ENCODE data around the gene BRI3.

The BRI3 gene

DNA sequence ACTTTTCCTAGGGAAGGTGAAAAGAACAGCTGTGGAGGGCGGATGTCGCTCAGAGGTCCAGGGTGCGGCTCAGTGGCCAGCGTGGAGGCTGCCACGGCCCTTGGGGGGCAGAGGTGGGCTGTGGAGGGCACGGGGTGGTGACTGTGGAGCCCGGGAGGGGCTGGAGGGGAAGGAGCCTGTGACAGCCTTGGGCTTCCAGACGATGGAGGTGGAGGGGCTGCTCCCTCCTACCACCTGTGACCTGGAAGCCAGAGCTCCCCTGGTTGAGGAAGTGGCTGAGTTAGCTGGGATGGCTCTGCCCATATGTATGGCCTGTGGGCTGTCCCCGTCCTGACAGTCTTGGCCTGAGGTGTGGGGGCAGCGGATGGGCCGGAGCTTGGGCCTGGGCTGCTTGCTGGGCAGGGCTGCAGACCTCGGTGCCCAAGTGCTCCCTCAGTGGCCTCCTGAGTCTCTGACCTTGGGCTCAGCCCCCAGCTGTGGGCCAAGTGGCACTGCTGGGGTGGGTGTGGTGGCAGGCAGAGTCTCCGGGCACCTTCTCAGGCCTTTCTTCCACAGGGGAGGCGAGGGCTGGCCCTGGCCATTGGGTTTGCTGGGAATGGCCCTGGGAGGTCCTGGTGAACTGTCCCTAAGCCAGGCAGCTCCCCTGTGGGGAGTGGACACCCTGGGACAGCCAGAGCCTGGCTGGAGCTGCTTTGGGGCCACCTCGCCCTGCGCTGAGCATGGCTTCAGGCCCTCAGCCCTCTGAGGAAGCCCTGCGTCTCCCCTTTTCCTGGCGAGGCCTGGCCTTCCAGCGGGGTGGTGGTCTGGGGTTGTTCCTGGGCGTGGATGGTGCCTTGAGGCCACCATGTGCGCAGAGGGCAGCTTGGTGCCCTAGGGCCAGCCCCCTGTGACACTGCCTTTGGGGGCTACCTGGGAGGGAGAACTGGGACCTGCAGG, 3.9 kb downstream of the BRI3 start:
- no peak for DNase-seq (ENCODE audit: low read depth)
- H3K4me3 ChIP-seq (ENCODE audit: low read depth, low read length), result no peak overlapping the region

GRCh38 chr7:98286093-98286539, 4.6 kb downstream of the BRI3 start:
- no peak overlapping the region for H3K4me3 ChIP-seq (ENCODE audit: low read depth, low read length)
- DNase-seq (ENCODE audit: low read depth), result no peak

- DNase-seq (ENCODE audit: low read depth), result no peak
- H3K4me3 ChIP-seq (ENCODE audit: low read depth, low read length), result no peak overlapping the region
These were observed 5.4 kb downstream of the BRI3 start for GRCh38 chr7:98286701-98287485.

DNA sequence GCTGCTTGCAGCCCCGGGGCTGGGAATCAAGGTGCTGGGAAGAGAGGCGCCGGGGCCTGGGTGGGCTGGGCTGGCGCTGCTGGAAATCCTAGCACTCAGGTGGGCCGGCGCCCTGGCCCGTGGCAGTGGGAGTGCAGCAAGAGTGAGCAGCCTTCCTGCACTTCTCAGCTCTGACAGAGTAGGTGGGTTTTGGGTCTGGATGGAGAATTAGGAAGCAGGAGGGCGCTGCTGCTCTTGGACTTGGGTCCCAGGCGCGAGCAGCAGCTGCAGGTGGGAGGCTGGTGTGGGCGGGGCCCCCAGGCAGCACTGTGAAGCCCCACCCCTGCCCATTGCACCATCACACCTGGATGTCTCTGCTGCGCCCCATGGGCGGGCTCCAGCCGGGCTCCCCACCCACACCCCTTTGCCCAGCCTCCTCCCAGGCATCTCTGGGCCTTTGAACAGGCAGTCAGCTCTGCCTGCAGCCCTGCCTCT, 6.0 kb downstream of the BRI3 start:
- no peak for DNase-seq (ENCODE audit: low read depth)

DNA sequence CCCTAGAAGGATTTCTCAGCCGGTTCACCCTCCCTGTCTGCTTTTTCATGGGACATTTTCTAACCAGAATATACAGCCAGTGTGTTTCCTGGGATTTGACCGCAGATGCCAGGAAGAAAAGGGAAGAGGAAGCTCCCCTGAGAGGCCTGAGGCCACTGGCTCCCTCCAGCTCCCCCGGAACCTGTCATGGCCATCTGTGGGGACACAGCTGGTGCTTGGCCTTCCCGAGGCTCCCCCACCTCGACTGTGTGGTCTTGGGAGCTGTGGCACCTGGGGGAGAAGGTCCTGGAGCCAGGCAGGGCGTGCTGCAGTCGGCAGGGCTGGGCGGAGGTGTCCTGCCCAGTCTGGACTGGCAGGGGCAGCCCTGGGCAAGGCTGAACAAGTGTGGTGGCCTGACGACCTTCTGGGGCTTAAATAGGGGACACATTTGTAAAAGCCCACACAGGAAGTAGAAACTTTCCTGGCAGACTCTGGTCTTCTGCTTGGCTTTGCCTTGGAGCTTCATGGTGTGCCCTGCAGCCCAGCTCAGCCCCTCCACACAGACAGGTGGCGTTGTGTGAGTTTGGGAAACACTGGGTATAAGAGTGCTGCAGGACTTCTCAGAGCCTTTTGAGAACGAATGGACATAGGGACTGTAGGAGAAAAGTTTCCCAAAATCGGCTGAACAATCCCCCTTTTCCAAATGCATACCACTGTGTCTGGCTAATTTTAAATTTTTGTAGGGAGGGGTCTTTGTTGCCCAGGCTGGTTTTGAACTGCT, 6.8 kb downstream of the BRI3 start:
- H3K4me3 ChIP-seq (ENCODE audit: low read depth, low read length), result no peak overlapping the region
- no peak for DNase-seq (ENCODE audit: low read depth)

More for the DNA sequence above, 6.0 kb downstream of the BRI3 start:
- no peak overlapping the region for H3K4me3 ChIP-seq (ENCODE audit: low read depth, low read length)

DNA sequence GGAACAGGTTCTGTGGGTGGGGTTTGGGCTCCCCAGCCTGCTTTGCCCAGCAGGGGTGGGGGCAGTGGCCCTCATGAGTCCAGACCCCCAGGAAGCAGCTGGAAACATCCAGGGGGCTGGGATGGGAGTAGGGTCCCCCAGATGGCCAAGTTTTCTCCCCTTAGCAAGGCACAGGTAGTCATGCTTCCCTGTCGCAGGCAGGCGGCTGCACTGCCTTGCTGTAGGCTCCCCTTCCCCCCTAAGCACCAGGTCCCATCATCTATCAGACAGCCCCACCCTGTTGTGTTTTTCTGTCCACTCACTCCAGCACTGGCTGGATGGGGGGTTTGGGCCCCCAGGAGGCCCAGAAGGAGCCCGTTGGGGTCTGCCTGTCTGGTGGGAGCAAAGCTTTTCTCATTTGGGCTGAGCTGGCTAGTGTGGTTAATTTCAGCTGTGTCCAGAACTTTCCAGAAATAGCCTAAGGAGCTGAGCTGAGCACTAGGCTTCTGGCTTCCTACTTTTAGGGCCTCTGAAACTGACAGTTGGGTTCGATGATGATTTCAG, 7.9 kb downstream of the BRI3 start:
- no peak for DNase-seq (ENCODE audit: low read depth)
- H3K4me3 ChIP-seq (ENCODE audit: low read depth, low read length), result no peak overlapping the region

DNA sequence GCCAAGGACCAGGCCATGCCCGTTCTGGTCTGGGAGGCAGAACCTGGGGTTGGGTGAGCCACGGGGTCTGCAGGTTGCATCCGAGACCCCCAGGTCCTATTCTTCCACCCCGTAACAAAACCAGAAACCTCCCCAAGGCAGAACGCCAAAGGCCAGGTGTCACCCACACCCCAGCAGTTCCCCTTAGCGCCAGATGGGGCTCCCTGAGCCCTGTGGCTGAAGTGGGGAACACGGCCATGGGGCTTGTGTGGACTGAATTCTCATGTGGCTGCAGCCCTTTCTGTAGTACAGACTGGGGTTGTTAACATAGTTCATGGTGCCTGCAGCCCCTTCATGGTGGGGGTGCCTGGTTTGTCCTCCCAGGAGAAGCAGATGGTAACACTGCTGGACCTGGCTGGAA, 10.2 kb downstream of the BRI3 start:
- no peak overlapping the region for H3K4me3 ChIP-seq (ENCODE audit: low read depth, low read length)
- no peak for DNase-seq (ENCODE audit: low read depth)

- H3K4me3 ChIP-seq (ENCODE audit: low read depth, low read length), result no peak overlapping the region
- DNase-seq (ENCODE audit: low read depth), result no peak
These were observed 11.8 kb downstream of the BRI3 start for GRCh38 chr7:98293265-98293664.

DNA sequence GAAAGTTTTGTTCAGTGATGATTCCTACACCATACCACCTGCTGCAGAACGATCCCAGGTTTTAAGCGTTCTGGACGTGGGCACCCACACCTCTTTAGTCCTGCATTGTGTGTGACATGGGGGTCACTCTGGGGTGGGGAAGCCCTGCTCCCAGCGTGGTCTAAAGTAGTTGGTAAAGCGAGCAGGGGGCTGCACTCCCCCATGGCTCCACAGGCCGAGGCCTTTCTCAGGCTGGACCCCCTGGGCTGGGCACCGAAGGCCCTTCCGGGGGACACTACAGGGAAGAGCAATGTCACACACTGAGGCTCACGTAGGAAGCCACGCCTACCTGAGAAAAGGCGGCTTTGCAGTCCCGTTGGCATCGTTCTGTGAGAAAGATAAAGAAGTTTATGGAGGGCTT, 12.3 kb downstream of the BRI3 start:
- DNase-seq (ENCODE audit: low read depth), result no peak
- H3K4me3 ChIP-seq (ENCODE audit: low read depth, low read length), result no peak overlapping the region

DNA sequence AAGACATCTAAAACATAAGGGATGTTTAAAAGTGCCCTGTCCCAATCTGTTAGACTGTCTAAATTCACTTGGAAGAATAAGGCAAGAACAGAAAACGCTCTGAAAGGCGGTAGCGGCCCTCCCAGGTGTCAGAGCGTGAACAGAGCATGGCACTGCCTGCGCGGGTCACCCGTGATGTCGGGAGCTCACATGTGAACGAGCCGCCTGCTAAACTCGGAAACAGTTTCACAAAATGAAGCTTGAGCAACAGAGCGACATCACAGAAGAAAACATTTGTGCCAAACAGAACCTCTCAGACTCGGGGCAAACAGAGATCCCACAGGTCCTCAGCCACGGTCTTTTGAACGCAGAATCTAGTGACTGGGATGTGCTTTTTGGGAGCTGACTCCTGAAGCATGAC, 12.8 kb downstream of the BRI3 start:
- no peak overlapping the region for H3K4me3 ChIP-seq (ENCODE audit: low read depth, low read length)
- DNase-seq (ENCODE audit: low read depth), result no peak

- H3K4me3 ChIP-seq (ENCODE audit: low read depth, low read length), result no peak overlapping the region
- no peak for DNase-seq (ENCODE audit: low read depth)
These were observed 13.4 kb downstream of the BRI3 start for GRCh38 chr7:98294798-98295382.

DNA sequence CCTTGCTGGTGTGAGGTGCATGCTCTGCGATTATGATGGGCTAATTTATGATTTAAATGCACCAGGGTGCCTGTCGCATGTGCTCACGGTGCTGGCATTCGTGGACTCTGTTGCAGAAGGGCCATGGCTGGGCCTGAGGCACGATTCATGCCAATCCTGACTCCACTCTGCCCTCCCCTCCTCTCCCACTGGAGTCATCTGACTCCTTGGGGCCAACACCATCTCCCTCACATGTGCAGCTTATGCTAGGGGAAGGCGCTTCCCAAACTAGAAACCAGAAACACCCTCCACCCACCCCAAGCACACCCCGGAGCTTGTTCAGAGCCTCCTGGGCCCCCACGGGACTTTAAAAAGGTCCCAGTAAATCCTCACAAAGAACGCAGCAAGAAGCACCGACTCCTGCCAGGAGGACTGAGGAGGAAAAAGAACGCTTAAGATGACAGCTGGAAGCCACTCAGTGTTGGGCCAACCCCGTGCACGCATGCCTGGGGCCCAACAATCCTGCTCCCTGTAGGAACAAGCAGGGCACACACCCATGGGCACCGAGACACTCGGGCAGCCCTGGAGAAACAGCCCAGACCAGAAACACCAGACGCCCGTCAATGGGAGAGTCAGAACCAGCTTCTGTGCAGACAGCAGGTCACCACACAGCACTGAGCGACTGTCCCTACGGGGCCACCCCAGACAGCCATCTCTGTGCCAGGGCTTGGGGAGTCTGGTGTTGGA, 14.1 kb downstream of the BRI3 start:
- no peak overlapping the region for H3K4me3 ChIP-seq (ENCODE audit: low read depth, low read length)
- no peak for DNase-seq (ENCODE audit: low read depth)

- H3K4me3 ChIP-seq (ENCODE audit: low read depth, low read length), result no peak overlapping the region
- DNase-seq (ENCODE audit: low read depth), result no peak
These were observed 15.3 kb downstream of the BRI3 start for GRCh38 chr7:98296833-98297232.

- no peak overlapping the region for H3K4me3 ChIP-seq (ENCODE audit: low read depth, low read length)
- DNase-seq (ENCODE audit: low read depth), result no peak
These were observed 16.3 kb downstream of the BRI3 start for GRCh38 chr7:98297626-98298286.

GRCh38 chr7:98300595-98301372, 19.3 kb downstream of the BRI3 start:
- no peak overlapping the region for H3K4me3 ChIP-seq (ENCODE audit: low read depth, low read length)

DNA sequence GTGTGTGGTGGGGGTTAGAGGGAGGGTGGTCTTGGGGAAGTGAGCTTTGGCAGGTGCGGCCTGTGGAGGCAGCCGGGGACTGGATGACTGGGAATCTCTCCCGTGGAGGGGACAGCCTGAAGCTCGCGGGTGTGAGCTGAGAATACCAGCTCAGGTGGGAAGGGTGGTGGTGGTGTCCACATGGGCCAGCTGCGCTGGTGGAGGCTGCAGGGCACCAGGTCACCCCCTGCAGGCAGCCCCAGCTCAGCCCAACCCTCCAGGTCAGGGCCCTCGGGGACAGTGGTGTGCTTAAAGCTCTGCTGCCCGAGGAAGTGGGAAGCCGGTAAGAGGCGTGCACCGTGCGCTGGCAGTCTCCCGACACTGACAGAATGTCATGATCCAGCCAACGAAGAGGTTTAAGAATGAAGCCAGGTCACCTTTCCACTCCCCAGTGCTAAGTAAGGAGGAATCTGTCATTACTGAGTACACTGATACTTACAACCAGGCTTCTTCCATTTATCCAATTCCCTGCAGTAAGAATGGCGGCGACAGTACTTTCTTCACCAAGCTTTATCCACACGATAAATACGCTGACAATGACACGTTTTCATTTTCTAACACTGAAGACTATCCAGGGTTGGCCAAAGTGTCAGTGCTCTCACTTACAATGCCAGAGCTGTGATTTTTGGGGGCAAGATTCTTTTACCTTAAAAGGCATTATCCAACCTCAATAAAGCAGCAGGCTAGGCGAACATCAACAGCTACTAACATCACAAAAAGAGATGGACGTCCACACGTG, 20.4 kb downstream of the BRI3 start:
- no peak overlapping the region for H3K4me3 ChIP-seq (ENCODE audit: low read depth, low read length)
- no peak for DNase-seq (ENCODE audit: low read depth)

More at GRCh38 chr7:98300595-98301372, 19.3 kb downstream of the BRI3 start:
- DNase-seq (ENCODE audit: low read depth), result no peak
